ENCODE data around the gene NTF4.
A peak's percentile ranks its signal among the peaks of the same experiment; 100 is the strongest.

NTF4 gene

GRCh38 chr19:49085868-49086232 is 21.2 kb upstream of the NTF4 start (continued):
- TF ChIP-seq PPARA (CRISPR knock-in tag; IDR thresholded peaks at IDR 0.05; ENCODE audit: borderline replicate concordance) (no peak), GLIS3 (CRISPR knock-in tag; IDR thresholded peaks at IDR 0.05) (no peak)

DNA sequence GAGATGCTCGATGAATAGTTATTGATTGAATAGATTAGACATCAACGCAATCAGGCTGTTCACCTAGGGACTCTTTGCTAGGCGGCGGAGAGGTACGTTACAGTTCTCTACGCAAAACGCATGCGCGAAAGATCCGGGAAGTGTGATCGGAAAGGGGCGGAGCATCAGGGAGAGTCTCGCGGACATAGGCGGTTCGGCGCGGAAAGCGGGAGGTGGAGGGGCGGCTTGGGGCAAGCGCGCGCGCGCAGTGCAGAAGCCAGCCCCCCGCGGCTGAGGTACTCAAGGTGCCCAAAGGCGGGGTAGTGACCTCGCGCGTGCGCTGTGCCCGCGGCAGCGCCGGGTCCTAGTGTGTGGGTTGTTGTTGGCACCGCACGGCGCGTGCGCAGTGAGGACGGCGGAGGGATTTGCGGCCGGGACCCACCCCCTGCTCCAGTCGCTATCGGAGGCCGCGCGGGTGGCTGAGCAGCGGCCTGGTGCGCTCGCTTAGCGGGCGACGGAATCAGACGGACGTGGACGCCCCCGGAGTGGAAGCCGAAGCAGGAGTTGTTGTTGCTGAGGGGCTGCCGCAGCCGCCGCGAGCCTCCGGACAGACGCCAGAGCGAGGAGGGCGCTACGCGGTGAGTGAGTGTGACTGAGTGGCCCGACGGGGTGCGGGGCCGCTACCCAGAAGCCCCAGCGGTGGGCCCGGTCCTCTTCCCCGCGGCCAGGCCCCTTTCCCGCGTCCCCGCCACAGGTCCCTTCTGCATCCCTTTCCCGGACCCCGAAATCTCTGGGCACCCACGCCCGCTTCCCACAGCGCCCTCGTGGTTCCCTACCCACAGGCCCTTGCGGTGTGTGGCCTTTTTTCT is 20.6 kb upstream of the NTF4 start, which contains the start of gene SNRNP70:
Gene SNRNP70, plus strand, starts transcription at position 432 of the 848 bp plus-strand sequence. CDS start 964 bp downstream, outside the sequence.
- TF ChIP-seq ZFP3 (CRISPR knock-in tag; IDR thresholded peaks at IDR 0.05) = peak; percentile 64; the same call in 1 of the 2 replicates
- TF ChIP-seq PPARA (CRISPR knock-in tag; IDR thresholded peaks at IDR 0.05; ENCODE audit: borderline replicate concordance) = no peak
- no peak for TF ChIP-seq SNAI2 (CRISPR knock-in tag; IDR thresholded peaks at IDR 0.05)
- no peak for TF ChIP-seq CREB5 (CRISPR knock-in tag; IDR thresholded peaks at IDR 0.05; ENCODE audit: low read depth)
- no peak for TF ChIP-seq ZC3H10 (CRISPR knock-in tag; IDR thresholded peaks at IDR 0.05)
- no peak for TF ChIP-seq ISL1 (CRISPR knock-in tag; IDR thresholded peaks at IDR 0.05)
- peak; percentile 89; the same call in 1 of the 2 replicates for TF ChIP-seq GLIS3 (CRISPR knock-in tag; IDR thresholded peaks at IDR 0.05)
- peak; percentile 96 for ATAC-seq

DNA sequence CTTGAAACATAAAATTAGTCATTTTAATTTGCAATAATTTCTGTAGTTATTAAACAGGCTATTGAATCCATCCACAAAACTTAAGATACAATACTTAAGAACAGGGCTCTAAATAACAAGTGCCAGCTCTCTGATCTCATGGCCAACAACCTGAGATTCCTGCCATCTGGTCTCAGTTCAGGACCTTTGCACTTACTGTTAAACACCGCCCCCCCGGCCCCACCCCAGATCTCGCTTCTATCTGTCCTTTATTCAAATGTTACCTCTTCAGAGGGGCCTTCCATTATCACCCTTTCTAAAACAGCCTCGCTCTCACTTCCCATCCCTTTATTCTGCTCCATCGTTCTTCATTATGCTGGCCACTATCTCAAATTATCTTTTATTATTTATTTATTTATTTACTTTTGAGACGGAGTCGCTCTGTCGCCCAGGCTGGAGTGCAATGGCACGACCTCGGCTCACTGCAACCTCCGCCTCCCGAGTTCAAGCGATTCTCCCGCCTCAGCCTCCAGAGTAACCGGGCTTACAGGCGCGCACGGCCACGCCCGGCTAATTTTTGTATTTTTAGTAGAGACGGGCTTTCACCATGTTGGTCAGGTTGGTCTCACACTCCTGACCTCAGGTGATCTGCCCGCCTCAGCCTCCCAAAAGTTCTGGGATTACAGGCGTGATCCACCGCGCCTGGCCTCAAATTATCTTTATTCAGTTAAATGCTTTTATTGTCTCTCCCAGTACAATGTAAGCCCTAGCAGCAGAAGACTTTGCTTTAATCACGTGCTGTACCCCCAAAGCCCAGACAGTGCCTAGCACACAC is 19.8 kb upstream of the NTF4 start:
- no peak for TF ChIP-seq ZFP30 (CRISPR knock-in tag; IDR thresholded peaks at IDR 0.05)
- TF ChIP-seq TSHZ2 (CRISPR knock-in tag; IDR thresholded peaks at IDR 0.05) = no peak
- TF ChIP-seq ESRRG (CRISPR knock-in tag; IDR thresholded peaks at IDR 0.05) = no peak
- TF ChIP-seq ZNF70 (CRISPR knock-in tag; IDR thresholded peaks at IDR 0.05) = no peak
- no peak for TF ChIP-seq ISL1 (CRISPR knock-in tag; IDR thresholded peaks at IDR 0.05)
- no peak for TF ChIP-seq SNAI2 (CRISPR knock-in tag; IDR thresholded peaks at IDR 0.05)
- ATAC-seq = peak; percentile 35

DNA sequence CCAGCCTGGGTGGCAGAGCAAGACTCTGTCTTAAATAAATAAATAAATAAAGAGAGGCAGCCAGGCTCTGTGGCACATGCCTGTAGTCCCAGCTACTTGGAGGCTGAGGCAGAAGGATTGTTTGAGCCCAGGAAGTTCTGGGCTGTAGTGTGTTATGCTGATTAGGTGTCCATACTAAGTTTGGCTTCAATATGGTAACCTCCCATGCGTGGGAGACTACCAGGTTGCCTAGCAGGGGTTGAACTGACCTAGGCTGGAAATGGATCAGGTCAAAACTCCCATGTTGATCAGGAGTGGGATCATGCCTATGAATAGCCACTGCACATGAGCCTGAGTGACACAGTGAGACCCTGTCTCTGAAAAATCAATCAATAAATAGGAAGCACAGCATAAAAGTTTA is 16.7 kb upstream of the NTF4 start:
- TF ChIP-seq ARNTL (CRISPR knock-in tag; IDR thresholded peaks at IDR 0.05; ENCODE audit: borderline replicate concordance, low read depth) = no peak
- no peak for TF ChIP-seq ZNF565 (CRISPR knock-in tag; conservative IDR thresholded peaks at IDR 0.05; ENCODE audit: low read depth)
- no peak for TF ChIP-seq ESRRG (CRISPR knock-in tag; IDR thresholded peaks at IDR 0.05)
- TF ChIP-seq CSDC2 (CRISPR knock-in tag; IDR thresholded peaks at IDR 0.05) = no peak
- TF ChIP-seq, protein P1, sequence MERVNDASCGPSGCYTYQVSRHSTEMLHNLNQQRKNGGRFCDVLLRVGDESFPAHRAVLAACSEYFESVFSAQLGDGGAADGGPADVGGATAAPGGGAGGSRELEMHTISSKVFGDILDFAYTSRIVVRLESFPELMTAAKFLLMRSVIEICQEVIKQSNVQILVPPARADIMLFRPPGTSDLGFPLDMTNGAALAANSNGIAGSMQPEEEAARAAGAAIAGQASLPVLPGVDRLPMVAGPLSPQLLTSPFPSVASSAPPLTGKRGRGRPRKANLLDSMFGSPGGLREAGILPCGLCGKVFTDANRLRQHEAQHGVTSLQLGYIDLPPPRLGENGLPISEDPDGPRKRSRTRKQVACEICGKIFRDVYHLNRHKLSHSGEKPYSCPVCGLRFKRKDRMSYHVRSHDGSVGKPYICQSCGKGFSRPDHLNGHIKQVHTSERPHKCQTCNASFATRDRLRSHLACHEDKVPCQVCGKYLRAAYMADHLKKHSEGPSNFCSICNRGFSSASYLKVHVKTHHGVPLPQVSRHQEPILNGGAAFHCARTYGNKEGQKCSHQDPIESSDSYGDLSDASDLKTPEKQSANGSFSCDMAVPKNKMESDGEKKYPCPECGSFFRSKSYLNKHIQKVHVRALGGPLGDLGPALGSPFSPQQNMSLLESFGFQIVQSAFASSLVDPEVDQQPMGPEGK (CRISPR knock-in tag; IDR thresholded peaks at IDR 0.05; ENCODE audit: borderline replicate concordance) = no peak
- no peak for TF ChIP-seq TOX (CRISPR knock-in tag; IDR thresholded peaks at IDR 0.05; ENCODE audit: borderline replicate concordance)
- TF ChIP-seq OSR1 (CRISPR knock-in tag; IDR thresholded peaks at IDR 0.05) = no peak
- no peak for TF ChIP-seq ISL1 (CRISPR knock-in tag; IDR thresholded peaks at IDR 0.05)
- TF ChIP-seq, protein P2, sequence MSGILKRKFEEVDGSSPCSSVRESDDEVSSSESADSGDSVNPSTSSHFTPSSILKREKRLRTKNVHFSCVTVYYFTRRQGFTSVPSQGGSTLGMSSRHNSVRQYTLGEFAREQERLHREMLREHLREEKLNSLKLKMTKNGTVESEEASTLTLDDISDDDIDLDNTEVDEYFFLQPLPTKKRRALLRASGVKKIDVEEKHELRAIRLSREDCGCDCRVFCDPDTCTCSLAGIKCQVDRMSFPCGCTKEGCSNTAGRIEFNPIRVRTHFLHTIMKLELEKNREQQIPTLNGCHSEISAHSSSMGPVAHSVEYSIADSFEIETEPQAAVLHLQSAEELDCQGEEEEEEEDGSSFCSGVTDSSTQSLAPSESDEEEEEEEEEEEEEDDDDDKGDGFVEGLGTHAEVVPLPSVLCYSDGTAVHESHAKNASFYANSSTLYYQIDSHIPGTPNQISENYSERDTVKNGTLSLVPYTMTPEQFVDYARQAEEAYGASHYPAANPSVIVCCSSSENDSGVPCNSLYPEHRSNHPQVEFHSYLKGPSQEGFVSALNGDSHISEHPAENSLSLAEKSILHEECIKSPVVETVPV (CRISPR knock-in tag; IDR thresholded peaks at IDR 0.05) = no peak
- no peak for TF ChIP-seq RARB (CRISPR knock-in tag; IDR thresholded peaks at IDR 0.05)
- no peak for TF ChIP-seq ZFP30 (CRISPR knock-in tag; IDR thresholded peaks at IDR 0.05)
- TF ChIP-seq TSHZ2 (CRISPR knock-in tag; IDR thresholded peaks at IDR 0.05) = no peak
- TF ChIP-seq POU6F1 (CRISPR knock-in tag; IDR thresholded peaks at IDR 0.05; ENCODE audit: borderline replicate concordance, low read depth) = no peak
- no peak for TF ChIP-seq ZNF70 (CRISPR knock-in tag; IDR thresholded peaks at IDR 0.05)
- no peak for TF ChIP-seq BACH2 (CRISPR knock-in tag; IDR thresholded peaks at IDR 0.05; ENCODE audit: borderline replicate concordance)
- TF ChIP-seq ZFP3 (CRISPR knock-in tag; IDR thresholded peaks at IDR 0.05) = no peak

More for the DNA sequence above, 16.7 kb upstream of the NTF4 start:
- no peak for ATAC-seq

Measured in SK-N-SH treated with all-trans-retinoic acid at 6 μM for 48 hours (cell line).